ENCODE data around the gene FOXB1. TPM values are rescaled to one million over a fixed set of nuclear protein-coding genes. Genes with fewer than 3 reads are reported as not detected.

FOXB1 gene
- polyA plus RNA-seq, 3 donors, result not detected

DNA sequence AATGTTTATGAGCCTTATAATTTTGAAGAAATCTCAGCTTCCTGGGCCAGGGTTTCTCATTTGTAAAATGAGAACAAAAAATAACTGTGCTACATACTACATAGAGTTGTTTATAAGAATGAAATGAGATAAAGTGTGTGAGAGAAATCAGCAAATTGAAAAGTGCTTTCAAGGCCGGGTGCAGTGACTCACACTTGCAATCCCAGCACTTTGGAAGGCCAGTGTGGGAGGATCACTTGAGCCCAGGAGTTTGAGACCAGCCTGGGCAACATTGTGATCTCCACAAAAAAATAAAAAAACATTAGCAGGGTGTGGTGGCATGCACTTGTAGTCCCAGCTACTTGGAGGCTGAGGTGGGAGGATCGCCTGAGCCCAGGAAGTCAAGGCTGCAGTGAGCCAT is 22.4 kb downstream of the FOXB1 start:
- WGBS (ENCODE audit: insufficient coverage), result no CpG with 5 or more reads among the region's 2 CpGs
- no peak overlapping the region for H3K4me3 Mint-ChIP-seq

GRCh38 chr15:60035344-60035743 is 31.2 kb downstream of the FOXB1 start:
- Histone ChIP-seq H3K9me3 (replicated peaks in 1 of 2; ENCODE audit: control insufficient read depth in 1 of 2, insufficient read depth in 1 of 2, low read length in 2 of 2) (no peaks in the 10 kb centered on the region), H3K27me3 (ENCODE audit: control insufficient read depth in 2 of 2, insufficient read depth in 2 of 2, low read length in 2 of 2) (no peaks in the 10 kb centered on the region), H3K9ac (ENCODE audit: insufficient read depth, low read length, poor library complexity, severe bottlenecking) (no peak overlapping the region), H3K4me3 (replicated peaks in 1 of 3; ENCODE audit: low read depth in 2 of 3, low read length in 3 of 3) (no peak overlapping the region), H3K36me3 (replicated peaks in 1 of 2; ENCODE audit: control insufficient read depth in 1 of 2, insufficient read depth in 2 of 2, low read length in 2 of 2) (no peaks in the 10 kb centered on the region), H4K20me1 (ENCODE audit: insufficient read depth, low read length) (no peaks in the 10 kb centered on the region), H3K79me2 (ENCODE audit: insufficient read depth, low read length) (no peaks in the 10 kb centered on the region), H2AFZ (ENCODE audit: insufficient read depth, low read depth, low read length, poor library complexity, severe bottlenecking) (no peak overlapping the region), H3K4me1 (ENCODE audit: control insufficient read depth in 1 of 2, insufficient read depth in 2 of 2, low read length in 2 of 2) (no peaks in the 10 kb centered on the region), H3K27ac (ENCODE audit: low read depth in 1 of 2, low read length in 2 of 2) (no peak overlapping the region), H3K4me2 (replicated peaks; ENCODE audit: extremely low read depth, low read length, poor library complexity, severe bottlenecking) (no peak overlapping the region)
- intact Hi-C loops (cut with micrococcal nuclease), result no loop called here
- DNase-seq, result no peak
- H3K4me1 Mint-ChIP-seq, result no peaks in the 10 kb centered on the region
- H3K27me3 Mint-ChIP-seq (ENCODE audit: low read depth in 3 of 3), result peaks cover 0 to 2% (median 2%) of the 10 kb centered on the region in 3 donors
- no peak overlapping the region for H3K4me3 Mint-ChIP-seq
- TF ChIP-seq, protein P1, sequence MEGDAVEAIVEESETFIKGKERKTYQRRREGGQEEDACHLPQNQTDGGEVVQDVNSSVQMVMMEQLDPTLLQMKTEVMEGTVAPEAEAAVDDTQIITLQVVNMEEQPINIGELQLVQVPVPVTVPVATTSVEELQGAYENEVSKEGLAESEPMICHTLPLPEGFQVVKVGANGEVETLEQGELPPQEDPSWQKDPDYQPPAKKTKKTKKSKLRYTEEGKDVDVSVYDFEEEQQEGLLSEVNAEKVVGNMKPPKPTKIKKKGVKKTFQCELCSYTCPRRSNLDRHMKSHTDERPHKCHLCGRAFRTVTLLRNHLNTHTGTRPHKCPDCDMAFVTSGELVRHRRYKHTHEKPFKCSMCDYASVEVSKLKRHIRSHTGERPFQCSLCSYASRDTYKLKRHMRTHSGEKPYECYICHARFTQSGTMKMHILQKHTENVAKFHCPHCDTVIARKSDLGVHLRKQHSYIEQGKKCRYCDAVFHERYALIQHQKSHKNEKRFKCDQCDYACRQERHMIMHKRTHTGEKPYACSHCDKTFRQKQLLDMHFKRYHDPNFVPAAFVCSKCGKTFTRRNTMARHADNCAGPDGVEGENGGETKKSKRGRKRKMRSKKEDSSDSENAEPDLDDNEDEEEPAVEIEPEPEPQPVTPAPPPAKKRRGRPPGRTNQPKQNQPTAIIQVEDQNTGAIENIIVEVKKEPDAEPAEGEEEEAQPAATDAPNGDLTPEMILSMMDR (IDR thresholded peaks at IDR 0.05), result no peak
- no peak overlapping the region for H3K27ac Mint-ChIP-seq
- no peaks in the 10 kb centered on the region for H3K9me3 Mint-ChIP-seq
- WGBS (ENCODE audit: insufficient coverage), result no CpG with 5 or more reads among the region's 3 CpGs
- no peaks in the 10 kb centered on the region for H3K36me3 Mint-ChIP-seq

More for the DNA sequence above, 22.4 kb downstream of the FOXB1 start:
- Mint-ChIP-seq H3K9me3 (peaks cover 0 to 3% (median 0%) of the 10 kb centered on the region in 7 donors), H3K27ac (no peak overlapping the region), H3K27me3 (ENCODE audit: low read depth in 3 of 3) (peaks cover 1 to 2% (median 2%) of the 10 kb centered on the region in 3 donors), H3K4me1 (peaks cover 2% of the 10 kb centered on the region), H3K36me3 (no peaks in the 10 kb centered on the region)
- H3K9me3 ChIP-seq (replicated peaks in 1 of 2; ENCODE audit: control insufficient read depth in 1 of 2, insufficient read depth in 1 of 2, low read length in 2 of 2), result no peaks in the 10 kb centered on the region
- H4K20me1 ChIP-seq (ENCODE audit: insufficient read depth, low read length), result no peaks in the 10 kb centered on the region
- no peaks in the 10 kb centered on the region for H3K4me1 ChIP-seq (ENCODE audit: control insufficient read depth in 1 of 2, insufficient read depth in 2 of 2, low read length in 2 of 2)
- TF ChIP-seq, protein P1 (IDR thresholded peaks at IDR 0.05), result no peak
- H2AFZ ChIP-seq (ENCODE audit: insufficient read depth, low read depth, low read length, poor library complexity, severe bottlenecking), result no peak overlapping the region
- H3K27ac ChIP-seq (ENCODE audit: low read depth in 1 of 2, low read length in 2 of 2), result no peak overlapping the region
- H3K79me2 ChIP-seq (ENCODE audit: insufficient read depth, low read length), result no peaks in the 10 kb centered on the region
- no peak overlapping the region for H3K4me2 ChIP-seq (replicated peaks; ENCODE audit: extremely low read depth, low read length, poor library complexity, severe bottlenecking)
- intact Hi-C loops (cut with micrococcal nuclease), result no loop called here
- no peak for DNase-seq
- H3K4me3 ChIP-seq (replicated peaks in 1 of 3; ENCODE audit: low read depth in 2 of 3, low read length in 3 of 3), result no peak overlapping the region
- H3K27me3 ChIP-seq (ENCODE audit: control insufficient read depth in 2 of 2, insufficient read depth in 2 of 2, low read length in 2 of 2), result no peaks in the 10 kb centered on the region
- H3K9ac ChIP-seq (ENCODE audit: insufficient read depth, low read length, poor library complexity, severe bottlenecking), result no peak overlapping the region
- H3K36me3 ChIP-seq (replicated peaks in 1 of 2; ENCODE audit: control insufficient read depth in 1 of 2, insufficient read depth in 2 of 2, low read length in 2 of 2), result no peaks in the 10 kb centered on the region

Measured in CD14-positive monocyte (primary cell).